ENCODE results near the gene C2orf74. TPM values are rescaled to one million over a fixed set of nuclear protein-coding genes. Genes with fewer than 3 reads are reported as not detected.

The C2orf74 gene
- total RNA-seq: 10 to 100 TPM; 12.7 to 17.2 TPM

DNA sequence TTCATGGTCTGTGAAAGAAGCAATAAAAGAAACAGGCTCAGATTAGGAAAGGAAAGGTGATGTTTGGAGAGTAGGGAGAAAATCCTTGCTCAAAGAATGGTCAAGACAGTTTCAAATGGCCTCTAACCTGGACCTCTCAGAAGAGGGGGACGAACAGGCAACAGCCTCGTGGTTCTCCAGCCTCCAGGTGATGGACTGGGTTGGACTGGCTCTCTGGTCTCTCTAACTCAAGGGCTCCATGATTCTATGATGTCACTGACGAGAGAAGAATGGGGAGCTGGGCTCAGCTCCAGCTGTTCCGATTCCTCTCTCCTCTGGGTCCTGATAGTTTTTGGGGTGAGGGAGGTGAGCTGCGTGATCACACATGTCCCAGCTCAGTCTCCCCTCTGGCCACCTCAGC is at the start of gene C2orf74:
C2orf74 (plus strand) TSS at position 301 of the 400 bp plus-strand sequence. CDS start 327 bp downstream, outside the sequence.
- Histone ChIP-seq H3K9me3 (no peaks in the 10 kb centered on the region), H3K4me1 (ENCODE audit: control insufficient read depth in 1 of 2, low read depth in 2 of 2) (no peaks in the 10 kb centered on the region), H3K27ac (no peak within 1 kb of the TSS), H3K27me3 (replicated peaks; ENCODE audit: insufficient read depth) (no peaks in the 10 kb centered on the region), H3K36me3 (peaks cover 23% of the 10 kb centered on the region), H3K4me3 (no peak within 1 kb of the TSS)
- DNase-seq (ENCODE audit: low spot score): no peak
- TF ChIP-seq, protein P1, sequence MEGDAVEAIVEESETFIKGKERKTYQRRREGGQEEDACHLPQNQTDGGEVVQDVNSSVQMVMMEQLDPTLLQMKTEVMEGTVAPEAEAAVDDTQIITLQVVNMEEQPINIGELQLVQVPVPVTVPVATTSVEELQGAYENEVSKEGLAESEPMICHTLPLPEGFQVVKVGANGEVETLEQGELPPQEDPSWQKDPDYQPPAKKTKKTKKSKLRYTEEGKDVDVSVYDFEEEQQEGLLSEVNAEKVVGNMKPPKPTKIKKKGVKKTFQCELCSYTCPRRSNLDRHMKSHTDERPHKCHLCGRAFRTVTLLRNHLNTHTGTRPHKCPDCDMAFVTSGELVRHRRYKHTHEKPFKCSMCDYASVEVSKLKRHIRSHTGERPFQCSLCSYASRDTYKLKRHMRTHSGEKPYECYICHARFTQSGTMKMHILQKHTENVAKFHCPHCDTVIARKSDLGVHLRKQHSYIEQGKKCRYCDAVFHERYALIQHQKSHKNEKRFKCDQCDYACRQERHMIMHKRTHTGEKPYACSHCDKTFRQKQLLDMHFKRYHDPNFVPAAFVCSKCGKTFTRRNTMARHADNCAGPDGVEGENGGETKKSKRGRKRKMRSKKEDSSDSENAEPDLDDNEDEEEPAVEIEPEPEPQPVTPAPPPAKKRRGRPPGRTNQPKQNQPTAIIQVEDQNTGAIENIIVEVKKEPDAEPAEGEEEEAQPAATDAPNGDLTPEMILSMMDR (IDR thresholded peaks at IDR 0.05): no peak
- no peak for ATAC-seq (ENCODE audit: insufficient number of reproducible peaks, low FRiP score, low read depth)

DNA sequence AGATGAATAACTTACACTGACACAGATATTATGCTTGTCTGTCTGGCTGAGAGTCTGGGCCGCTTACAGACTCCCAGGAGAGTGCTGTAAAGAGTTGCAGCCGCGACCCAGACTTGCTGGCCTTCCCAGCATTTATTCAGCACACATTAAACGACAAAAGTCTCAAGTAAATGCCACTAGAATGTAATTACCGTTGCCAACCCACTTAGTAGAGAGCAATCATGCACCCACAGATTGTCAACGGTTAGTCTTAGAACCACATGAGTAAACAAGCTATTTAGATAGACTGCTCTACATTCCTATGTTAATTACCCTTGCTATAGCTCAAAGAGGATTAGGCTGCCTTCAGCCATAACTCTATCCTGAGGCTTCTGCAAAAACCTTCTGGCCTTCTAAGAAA is 47.8 kb upstream of the C2orf74 start:
- TF ChIP-seq, protein P1 (IDR thresholded peaks at IDR 0.05): no peak
- Histone ChIP-seq H3K27me3 (replicated peaks; ENCODE audit: insufficient read depth) (no peaks in the 10 kb centered on the region), H3K27ac (no peak overlapping the region), H3K4me3 (no peak overlapping the region), H3K4me1 (ENCODE audit: control insufficient read depth in 1 of 2, low read depth in 2 of 2) (no peaks in the 10 kb centered on the region), H3K36me3 (peaks cover 2% of the 10 kb centered on the region), H3K9me3 (no peaks in the 10 kb centered on the region)
- no peak for DNase-seq (ENCODE audit: low spot score)
- ATAC-seq (ENCODE audit: insufficient number of reproducible peaks, low FRiP score, low read depth): no peak

DNA sequence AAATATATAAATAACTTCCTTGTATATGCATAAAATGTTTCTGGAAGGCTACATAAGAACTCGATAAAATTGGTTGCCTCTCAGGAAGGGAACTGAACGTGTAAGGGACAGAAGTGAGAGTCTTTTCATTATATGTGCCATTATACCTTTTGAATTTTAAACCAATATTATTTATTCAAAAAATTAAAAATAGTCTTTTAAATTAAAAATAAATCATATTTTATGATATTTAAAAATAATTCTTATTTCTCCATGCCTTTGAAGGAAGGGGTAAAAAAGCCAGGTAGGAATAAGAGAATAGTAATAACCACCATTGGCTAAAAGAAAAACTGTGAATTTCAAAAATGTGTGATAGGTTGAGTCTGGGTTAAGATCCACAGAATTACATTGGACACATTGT is 45.7 kb upstream of the C2orf74 start:
- TF ChIP-seq, protein P1 (IDR thresholded peaks at IDR 0.05): no peak
- no peak overlapping the region for H3K27ac ChIP-seq
- H3K4me1 ChIP-seq (ENCODE audit: control insufficient read depth in 1 of 2, low read depth in 2 of 2): no peaks in the 10 kb centered on the region
- no peaks in the 10 kb centered on the region for H3K27me3 ChIP-seq (replicated peaks; ENCODE audit: insufficient read depth)
- no peaks in the 10 kb centered on the region for H3K9me3 ChIP-seq
- DNase-seq (ENCODE audit: low spot score) (no peak), ATAC-seq (ENCODE audit: insufficient number of reproducible peaks, low FRiP score, low read depth) (no peak)
- no peak overlapping the region for H3K4me3 ChIP-seq
- peaks cover 4% of the 10 kb centered on the region for H3K36me3 ChIP-seq

DNA sequence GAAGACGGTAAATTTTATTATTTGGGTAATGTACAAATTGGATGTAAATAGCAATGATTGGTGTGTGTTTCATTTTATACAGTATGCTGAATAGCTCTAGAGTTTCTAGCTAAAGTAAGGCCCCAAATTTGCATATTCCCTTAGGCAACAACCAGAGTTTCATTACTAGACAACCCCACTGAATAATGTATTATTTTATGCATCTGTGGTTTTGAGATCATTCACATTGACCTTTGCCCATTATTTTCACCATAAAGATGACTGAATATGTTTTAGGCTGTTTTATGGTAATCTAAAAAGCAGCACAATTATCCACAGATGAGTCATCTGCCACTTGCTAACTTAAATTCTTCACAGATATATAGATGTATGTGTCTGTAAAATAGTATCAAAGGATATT is 44.5 kb upstream of the C2orf74 start:
- Histone ChIP-seq H3K36me3 (peaks cover 4% of the 10 kb centered on the region), H3K27ac (no peak overlapping the region), H3K4me1 (ENCODE audit: control insufficient read depth in 1 of 2, low read depth in 2 of 2) (no peaks in the 10 kb centered on the region), H3K9me3 (no peaks in the 10 kb centered on the region), H3K4me3 (no peak overlapping the region), H3K27me3 (replicated peaks; ENCODE audit: insufficient read depth) (no peaks in the 10 kb centered on the region)
- TF ChIP-seq, protein P1 (IDR thresholded peaks at IDR 0.05): no peak
- no peak for DNase-seq (ENCODE audit: low spot score)
- no peak for ATAC-seq (ENCODE audit: insufficient number of reproducible peaks, low FRiP score, low read depth)

DNA sequence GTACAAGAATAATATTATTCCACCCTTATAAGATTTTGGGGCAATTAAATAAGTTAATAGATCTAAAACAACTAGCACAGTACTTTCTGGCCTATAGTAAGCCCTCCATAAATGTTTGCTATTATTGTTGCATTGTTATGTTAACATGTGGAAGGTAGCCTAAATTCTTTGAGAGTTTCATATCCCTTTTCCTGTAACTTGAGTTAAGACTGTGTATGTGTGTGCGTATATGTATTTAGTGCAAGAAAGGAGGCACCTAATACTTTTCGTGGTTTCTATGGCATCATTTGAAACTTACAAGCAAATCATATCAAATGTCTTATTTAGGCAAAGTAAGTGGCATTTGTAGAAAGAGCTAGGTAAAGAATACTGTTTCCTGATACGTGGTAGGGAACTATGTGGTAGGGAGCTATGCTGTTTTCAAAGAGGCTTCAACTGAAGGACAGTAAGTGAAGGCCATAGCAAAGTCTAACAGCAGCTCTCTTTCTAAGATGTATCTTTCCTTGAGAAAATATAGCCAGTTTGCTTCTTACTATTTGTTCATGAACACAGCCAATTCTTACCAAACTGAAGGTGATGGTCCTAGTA is 36.8 kb upstream of the C2orf74 start:
- Histone ChIP-seq H3K27me3 (replicated peaks; ENCODE audit: insufficient read depth) (no peaks in the 10 kb centered on the region), H3K9me3 (no peaks in the 10 kb centered on the region), H3K27ac (no peak overlapping the region), H3K36me3 (no peaks in the 10 kb centered on the region), H3K4me3 (no peak overlapping the region), H3K4me1 (ENCODE audit: control insufficient read depth in 1 of 2, low read depth in 2 of 2) (no peaks in the 10 kb centered on the region)
- DNase-seq (ENCODE audit: low spot score): no peak
- TF ChIP-seq, protein P1 (IDR thresholded peaks at IDR 0.05): no peak
- no peak for ATAC-seq (ENCODE audit: insufficient number of reproducible peaks, low FRiP score, low read depth)

All from thoracic aorta (tissue), 2 donors.